ENCODE results near the gene RNF6. TPM values are rescaled to one million over a fixed set of nuclear protein-coding genes. Genes with fewer than 3 reads are reported as not detected.

RNF6 gene
- total RNA-seq, 2 experiments from 2014 or later: 36.2 TPM

- no peak overlapping the region for H3K4me3 Mint-ChIP-seq
- H3K9me3 Mint-ChIP-seq: no peaks in the 10 kb centered on the region
- POLR2A ChIA-PET: no interaction called here
- H3K27me3 Mint-ChIP-seq: no peaks in the 10 kb centered on the region
- H3K27ac Mint-ChIP-seq: no peak overlapping the region
- no peak for DNase-seq
- H3K36me3 Mint-ChIP-seq (ENCODE audit: low read depth): no peaks in the 10 kb centered on the region
- CTCF ChIA-PET: interaction anchor here (1.0 kb wide), 1 partner anchor 24 kb away, joined by 4 read pairs; no protein-coding TSS in a partner anchor
- ATAC-seq: no peak
- TF ChIP-seq, protein P1, sequence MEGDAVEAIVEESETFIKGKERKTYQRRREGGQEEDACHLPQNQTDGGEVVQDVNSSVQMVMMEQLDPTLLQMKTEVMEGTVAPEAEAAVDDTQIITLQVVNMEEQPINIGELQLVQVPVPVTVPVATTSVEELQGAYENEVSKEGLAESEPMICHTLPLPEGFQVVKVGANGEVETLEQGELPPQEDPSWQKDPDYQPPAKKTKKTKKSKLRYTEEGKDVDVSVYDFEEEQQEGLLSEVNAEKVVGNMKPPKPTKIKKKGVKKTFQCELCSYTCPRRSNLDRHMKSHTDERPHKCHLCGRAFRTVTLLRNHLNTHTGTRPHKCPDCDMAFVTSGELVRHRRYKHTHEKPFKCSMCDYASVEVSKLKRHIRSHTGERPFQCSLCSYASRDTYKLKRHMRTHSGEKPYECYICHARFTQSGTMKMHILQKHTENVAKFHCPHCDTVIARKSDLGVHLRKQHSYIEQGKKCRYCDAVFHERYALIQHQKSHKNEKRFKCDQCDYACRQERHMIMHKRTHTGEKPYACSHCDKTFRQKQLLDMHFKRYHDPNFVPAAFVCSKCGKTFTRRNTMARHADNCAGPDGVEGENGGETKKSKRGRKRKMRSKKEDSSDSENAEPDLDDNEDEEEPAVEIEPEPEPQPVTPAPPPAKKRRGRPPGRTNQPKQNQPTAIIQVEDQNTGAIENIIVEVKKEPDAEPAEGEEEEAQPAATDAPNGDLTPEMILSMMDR (IDR thresholded peaks at IDR 0.05): no peak
- intact Hi-C loops (cut with micrococcal nuclease): no loop called here
- peaks cover 39% of the 10 kb centered on the region for H3K4me1 Mint-ChIP-seq (ENCODE audit: low read depth)
Measured at GRCh38 chr13:26257049-26257448, 34.9 kb upstream of the RNF6 start.

DNA sequence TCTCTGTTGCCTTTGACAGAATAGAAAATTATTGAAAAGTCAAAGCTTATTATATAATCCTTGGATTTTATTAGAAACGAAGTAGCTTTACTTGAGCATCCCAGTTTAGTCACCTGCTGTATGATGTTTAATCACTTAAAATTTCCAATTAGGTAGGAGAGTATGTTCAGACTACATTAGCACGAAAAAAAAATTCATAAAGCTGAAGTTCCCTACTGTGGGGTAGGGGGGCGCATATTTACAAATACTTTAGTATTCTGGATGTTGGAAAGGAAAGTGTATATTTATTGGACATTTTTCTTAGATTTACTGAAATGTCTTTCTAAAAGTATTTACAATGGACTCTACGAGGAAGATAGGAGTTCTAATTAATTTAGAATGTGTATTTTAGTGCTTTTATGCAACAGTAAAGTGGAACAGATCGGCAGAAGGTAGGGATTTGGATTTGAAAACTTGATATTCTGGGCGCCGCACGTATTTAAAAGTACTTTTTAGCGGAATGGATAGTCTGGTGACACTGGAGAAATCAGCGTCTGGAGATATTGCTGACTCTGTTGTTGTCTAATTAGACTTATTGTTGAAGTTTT, 33.7 kb upstream of the RNF6 start:
- Mint-ChIP-seq H3K36me3 (ENCODE audit: low read depth) (no peaks in the 10 kb centered on the region), H3K9me3 (no peaks in the 10 kb centered on the region), H3K27me3 (no peaks in the 10 kb centered on the region), H3K27ac (no peak overlapping the region), H3K4me1 (ENCODE audit: low read depth) (peaks cover 30% of the 10 kb centered on the region), H3K4me3 (peak overlapping the region; percentile 83)
- no peak for DNase-seq
- no peak for ATAC-seq
- intact Hi-C loops (cut with micrococcal nuclease): no loop called here
- ChIA-PET CTCF (interaction anchor here (1.0 to 1.6 kb wide), 3 partner anchors 17 to 70 kb away, joined by 4 to 9 read pairs (median 5); partner anchors contain the start of gene RNF6), POLR2A (interaction anchor here (0.6 to 1.8 kb wide), 4 partner anchors 23 to 74 kb away, joined by 3 to 8 read pairs (median 4); partner anchors contain the start of gene RNF6)
- TF ChIP-seq, protein P1 (IDR thresholded peaks at IDR 0.05): peak; percentile 28

- ATAC-seq: no peak
- TF ChIP-seq, protein P1 (IDR thresholded peaks at IDR 0.05): no peak
- Mint-ChIP-seq H3K36me3 (ENCODE audit: low read depth) (no peaks in the 10 kb centered on the region), H3K9me3 (no peaks in the 10 kb centered on the region), H3K27ac (peak overlapping the region; percentile 82), H3K4me3 (peak overlapping the region; percentile 83), H3K4me1 (ENCODE audit: low read depth) (peaks cover 29% of the 10 kb centered on the region), H3K27me3 (no peaks in the 10 kb centered on the region)
- DNase-seq: no peak
- POLR2A ChIA-PET: interaction anchor here (0.6 to 1.8 kb wide), 5 partner anchors 11 to 74 kb away, joined by 3 to 8 read pairs (median 3); partner anchors contain the start of gene RNF6
- CTCF ChIA-PET: interaction anchor here (1.0 to 1.6 kb wide), 3 partner anchors 17 to 69 kb away, joined by 4 to 9 read pairs (median 5); partner anchors contain the start of gene RNF6
- intact Hi-C loops (cut with micrococcal nuclease): no loop called here
Measured at GRCh38 chr13:26255115-26255514, 33.0 kb upstream of the RNF6 start.

GRCh38 chr13:26254583-26255111, 32.5 kb upstream of the RNF6 start:
- H3K36me3 Mint-ChIP-seq (ENCODE audit: low read depth): no peaks in the 10 kb centered on the region
- intact Hi-C loops (cut with micrococcal nuclease): no loop called here
- peaks cover 29% of the 10 kb centered on the region for H3K4me1 Mint-ChIP-seq (ENCODE audit: low read depth)
- ChIA-PET CTCF (interaction anchor here (0.6 to 1.6 kb wide), 3 partner anchors 32 to 69 kb away, joined by 4 to 9 read pairs (median 5); partner anchors contain the start of gene RNF6), POLR2A (interaction anchor here (1.0 to 1.8 kb wide), 4 partner anchors 12 to 34 kb away, joined by 3 to 8 read pairs (median 4); partner anchors contain the start of gene RNF6)
- peak; percentile 21 for ATAC-seq
- peak overlapping the region; percentile 83 for H3K4me3 Mint-ChIP-seq
- TF ChIP-seq, protein P1 (IDR thresholded peaks at IDR 0.05): no peak
- peak overlapping the region; percentile 82 for H3K27ac Mint-ChIP-seq
- no peaks in the 10 kb centered on the region for H3K27me3 Mint-ChIP-seq
- peak; percentile 66 for DNase-seq
- H3K9me3 Mint-ChIP-seq: no peaks in the 10 kb centered on the region

Measured in activated CD8-positive, alpha-beta T cell treated with anti-CD3 and anti-CD28 coated beads for 36 hours (primary cell).